ENCODE data around the gene RAB24.

- no peak for TF ChIP-seq CTCF (conservative IDR thresholded peaks at IDR 0.05; ENCODE audit: low read depth, low read length)
- no peak for TF ChIP-seq POLR2A (IDR thresholded peaks at IDR 0.05; ENCODE audit: low read depth, low read length)
- TF ChIP-seq RCOR1 (IDR thresholded peaks at IDR 0.05; ENCODE audit: insufficient replicate concordance, low read length): no peak
- no peak for TF ChIP-seq USF2 (IDR thresholded peaks at IDR 0.05; ENCODE audit: low read depth, low read length)
- TF ChIP-seq RAD21 (IDR thresholded peaks at IDR 0.05; ENCODE audit: low read length): no peak
- TF ChIP-seq FOS (IDR thresholded peaks at IDR 0.05; ENCODE audit: low read depth, low read length): no peak
- no peak for TF ChIP-seq NFE2L2 (IDR thresholded peaks at IDR 0.05; ENCODE audit: low read depth, low read length)
- TF ChIP-seq MAFK (IDR thresholded peaks at IDR 0.05; ENCODE audit: low read depth, low read length): no peak
- no peak for TF ChIP-seq RFX5 (IDR thresholded peaks at IDR 0.05; ENCODE audit: low read depth, low read length)
- TF ChIP-seq CEBPB (IDR thresholded peaks at IDR 0.05; ENCODE audit: low read depth, low read length): no peak
- no peak for TF ChIP-seq MAZ (IDR thresholded peaks at IDR 0.05; ENCODE audit: borderline replicate concordance, low read depth, low read length)
- TF ChIP-seq MXI1 (IDR thresholded peaks at IDR 0.05; ENCODE audit: borderline replicate concordance, low read depth, low read length): no peak
- no peak for TF ChIP-seq ELK1 (IDR thresholded peaks at IDR 0.05; ENCODE audit: borderline replicate concordance, low read depth, low read length)
- no peak for TF ChIP-seq CHD1 (IDR thresholded peaks at IDR 0.05; ENCODE audit: low read depth, low read length)
Measured at GRCh38 chr5:177334155-177334551, 30.6 kb upstream of the RAB24 start.
